Natural killer cell (primary cell): ENCODE data around the gene CDKAL1. TPM values are rescaled to one million over a fixed set of nuclear protein-coding genes. Genes with fewer than 3 reads are reported as not detected.

Experiments
- ATAC-seq, 3 donors: fragments of 150-1000 bp in 2 of 3; fragments of 200-7000 bp in 1 of 3; cut with Tn5 transposase; 1 replicate in 1 of 3; 2 replicates in 2 of 3; pipeline ENCODE4 v1.10.0; 2021; ENCODE audit warnings: mild to moderate bottlenecking in 2 of 3, moderate library complexity in 2 of 3
- DNase-seq, 2 donors: peaks; one replicate each; pipeline versions ENCODE4 v3.0.0 to v3.0.0-alpha.2; 2013 to 2021; ENCODE audit warnings: mixed read lengths in 1 of 2
- H3K27ac ChIP-seq: one replicate; pipeline ENCODE4 v1.5.1; 2013; ENCODE audit warnings: mild to moderate bottlenecking, low read length
- H3K27me3 ChIP-seq: one replicate; pipeline ENCODE4 v1.6.1; 2013; ENCODE audit warnings: low read length; ENCODE audit not compliant: control insufficient read depth, insufficient read depth
- H3K36me3 ChIP-seq: one replicate; pipeline ENCODE4 v1.6.1; 2013; ENCODE audit warnings: low read length; ENCODE audit not compliant: control insufficient read depth, insufficient read depth
- H3K4me1 ChIP-seq: one replicate; pipeline ENCODE4 v1.6.1; 2013; ENCODE audit warnings: low read length; ENCODE audit not compliant: control insufficient read depth, insufficient read depth
- H3K4me3 ChIP-seq: one replicate; pipeline ENCODE4 v1.5.1; 2013; ENCODE audit warnings: low read length
- H3K9me3 ChIP-seq: one replicate; pipeline ENCODE4 v1.6.1; 2013; ENCODE audit warnings: low read length; ENCODE audit not compliant: control insufficient read depth, insufficient read depth
- H3K27ac Mint-ChIP-seq, 2 donors: one replicate each; pipeline ENCODE4 v1.8.0; 2022; ENCODE audit warnings: mild to moderate bottlenecking in 2 of 2, mixed read lengths in 2 of 2, moderate library complexity in 1 of 2
- H3K27me3 Mint-ChIP-seq, 2 donors: one replicate each; pipeline ENCODE4 v1.8.0; 2022; ENCODE audit warnings: low read depth in 2 of 2, mixed read lengths in 2 of 2
- H3K36me3 Mint-ChIP-seq: one replicate; pipeline ENCODE4 v1.8.0; 2022; ENCODE audit warnings: mixed read lengths
- H3K4me1 Mint-ChIP-seq, 2 donors: one replicate each; pipeline ENCODE4 v1.8.0; 2022; ENCODE audit warnings: mixed read lengths in 2 of 2
- H3K4me3 Mint-ChIP-seq: one replicate; pipeline ENCODE4 v1.8.0; 2022; ENCODE audit warnings: mild to moderate bottlenecking, moderate library complexity, mixed read lengths
- H3K9me3 Mint-ChIP-seq, 2 donors: one replicate each; pipeline ENCODE4 v1.8.0; 2022; ENCODE audit warnings: mixed read lengths in 2 of 2
- CTCF ChIP-seq: fragments of 200-600 bp; IDR thresholded peaks from one replicate; pipeline ENCODE4 v1.8.0; 2022; ENCODE audit warnings: antibody characterized with exemption
- WGBS: methylation state at CpG from one replicate; pipeline ENCODE4 v1.1.7; 2013; ENCODE audit warnings: missing lambda C conversion rate; ENCODE audit not compliant: insufficient coverage; 5-methylcytosine and 5-hydroxymethylcytosine counted together
- intact Hi-C: fragments of 100-400 bp; cut with micrococcal nuclease; formaldehyde crosslinking; loops from one replicate; pipeline ENCODE4 v1.14.2; 2022
- total RNA-seq, 4 donors: library from RNA; stranded (reverse); fragments of 120-200 nt in 1 of 4; gene quantifications; one replicate each; pipeline versions ENCODE4 v1.2.3 to v1.2.4, GENCODE V29; 2013 to 2022

Gene CDKAL1
- total RNA-seq, 3 donors from 2014 or later (not counting 1 experiment from before 2014, with no cell fraction given): 26.0 to 32.8 (median 28.9) TPM

- 100% methylated on average over 1 of the region's 2 CpGs for WGBS
- no peaks in the 10 kb centered on the region for H3K36me3 Mint-ChIP-seq
- Histone ChIP-seq H3K4me3 (no peak overlapping the region), H3K27ac (no peak overlapping the region), H3K4me1 (no peaks in the 10 kb centered on the region), H3K36me3 (no peaks in the 10 kb centered on the region), H3K9me3 (no peaks in the 10 kb centered on the region), H3K27me3 (no peaks in the 10 kb centered on the region)
- H3K27me3 Mint-ChIP-seq: no peaks in the 10 kb centered on the region
- intact Hi-C loops: no loop called here
- TF ChIP-seq CTCF: no peak
- no peak for DNase-seq
- H3K4me3 Mint-ChIP-seq: no peak overlapping the region
- H3K4me1 Mint-ChIP-seq: peaks cover 0 to 4% of the 10 kb centered on the region in 2 donors
- no peak overlapping the region for H3K27ac Mint-ChIP-seq
- H3K9me3 Mint-ChIP-seq: no peaks in the 10 kb centered on the region
- ATAC-seq: no peak
Observed at GRCh38 chr6:20991910-20992309, 457.7 kb downstream of the CDKAL1 start.

GRCh38 chr6:20996099-20996498 lies 461.8 kb downstream of the CDKAL1 start:
- TF ChIP-seq CTCF: no peak
- ATAC-seq (no peak), DNase-seq (no peak)
- Mint-ChIP-seq H3K36me3 (peaks cover 6% of the 10 kb centered on the region), H3K27me3 (no peaks in the 10 kb centered on the region), H3K4me1 (no peaks in the 10 kb centered on the region), H3K4me3 (no peak overlapping the region), H3K9me3 (no peaks in the 10 kb centered on the region), H3K27ac (no peak overlapping the region)
- no peaks in the 10 kb centered on the region for H3K4me1 ChIP-seq
- no peak overlapping the region for H3K4me3 ChIP-seq
- H3K27me3 ChIP-seq: no peaks in the 10 kb centered on the region
- no peaks in the 10 kb centered on the region for H3K9me3 ChIP-seq
- WGBS: 91% methylated on average over 4 of the region's 4 CpGs
- H3K36me3 ChIP-seq: no peaks in the 10 kb centered on the region
- H3K27ac ChIP-seq: no peak overlapping the region
- intact Hi-C loops: no loop called here

DNA sequence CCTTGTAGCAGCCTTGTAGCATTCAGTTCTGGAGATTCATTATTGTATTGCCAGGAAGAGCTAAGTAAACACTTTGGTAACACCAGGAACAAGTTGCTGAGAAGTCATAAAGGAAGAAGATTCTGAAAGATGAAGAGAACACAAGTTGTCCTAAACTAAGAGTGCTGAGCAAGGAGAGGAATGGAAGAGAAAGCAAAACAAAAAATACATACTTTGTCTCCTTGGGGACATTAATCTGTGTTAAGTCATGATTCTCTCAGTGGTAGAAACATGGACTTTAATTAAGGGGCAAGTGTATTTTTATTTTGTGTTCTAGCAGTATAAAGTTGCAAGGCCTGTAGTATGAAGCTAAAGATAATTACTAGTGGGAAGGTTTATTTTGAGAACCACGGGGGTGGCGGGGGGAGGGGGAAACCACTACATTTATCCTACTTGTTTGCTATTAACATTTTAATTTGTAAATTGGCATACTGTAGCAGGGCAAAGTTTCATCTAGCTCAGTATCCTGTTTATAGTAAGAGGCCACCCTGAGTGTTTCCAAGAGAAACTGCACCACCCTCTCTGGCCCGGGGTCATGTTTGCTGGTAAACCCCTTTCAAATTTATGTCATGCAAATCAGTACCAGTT lies 463.0 kb downstream of the CDKAL1 start:
- Histone ChIP-seq H3K27ac (no peak overlapping the region), H3K4me1 (no peaks in the 10 kb centered on the region), H3K36me3 (peaks cover 3% of the 10 kb centered on the region), H3K27me3 (no peaks in the 10 kb centered on the region), H3K9me3 (no peaks in the 10 kb centered on the region), H3K4me3 (no peak overlapping the region)
- no peaks in the 10 kb centered on the region for H3K9me3 Mint-ChIP-seq
- DNase-seq (no peak), ATAC-seq (no peak)
- no peak overlapping the region for H3K27ac Mint-ChIP-seq
- H3K36me3 Mint-ChIP-seq: peaks cover 16% of the 10 kb centered on the region
- H3K4me1 Mint-ChIP-seq: no peaks in the 10 kb centered on the region
- no peak overlapping the region for H3K4me3 Mint-ChIP-seq
- TF ChIP-seq CTCF: no peak
- no peaks in the 10 kb centered on the region for H3K27me3 Mint-ChIP-seq
- 90% methylated on average over 1 of the region's 3 CpGs for WGBS
- intact Hi-C loops: no loop called here

DNA sequence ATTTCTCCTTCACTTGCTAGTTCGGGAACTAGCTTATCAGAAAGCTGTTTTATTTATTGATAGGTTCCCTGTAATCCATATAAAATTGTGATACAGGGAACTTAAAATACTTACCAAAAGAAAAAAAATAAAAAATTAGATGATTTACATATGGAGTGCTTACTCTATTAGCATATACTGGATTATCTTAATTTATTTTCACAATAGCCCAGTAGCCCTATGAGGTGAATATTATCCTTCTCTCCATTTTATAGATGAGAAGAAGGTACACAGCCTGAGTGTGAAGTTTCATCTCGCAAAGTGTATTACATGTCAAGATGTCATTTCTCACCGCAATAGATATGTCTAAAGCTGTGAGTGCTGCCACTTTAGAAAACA lies 463.5 kb downstream of the CDKAL1 start:
- TF ChIP-seq CTCF: no peak
- Mint-ChIP-seq H3K4me3 (no peak overlapping the region), H3K27ac (no peak overlapping the region), H3K4me1 (no peaks in the 10 kb centered on the region), H3K27me3 (no peaks in the 10 kb centered on the region), H3K9me3 (no peaks in the 10 kb centered on the region), H3K36me3 (peaks cover 16% of the 10 kb centered on the region)
- H3K4me1 ChIP-seq: no peaks in the 10 kb centered on the region
- ATAC-seq (no peak), DNase-seq (no peak)
- peaks cover 3% of the 10 kb centered on the region for H3K36me3 ChIP-seq
- H3K9me3 ChIP-seq: no peaks in the 10 kb centered on the region
- no peak overlapping the region for H3K4me3 ChIP-seq
- WGBS: 100% methylated on average over 2 of the region's 3 CpGs
- H3K27me3 ChIP-seq: no peaks in the 10 kb centered on the region
- intact Hi-C loops: no loop called here
- no peak overlapping the region for H3K27ac ChIP-seq
